RWPE2 (cell line): ENCODE results near the gene DTYMK.

Experiments
- ATAC-seq: fragments of 200-7000 bp; cut with Tn5 transposase; 3 replicates; pipeline ENCODE4 v1.9.1; 2021; ENCODE audit warnings: low read depth
- DNase-seq: peaks from one replicate; pipeline ENCODE4 v3.0.0-alpha.2; 2020; ENCODE audit warnings: low spot score
- H3K27ac ChIP-seq: fragments of 450-650 bp; 2 replicates; pipeline ENCODE4 v1.5.1; 2017; ENCODE audit warnings: mild to moderate bottlenecking; ENCODE audit not compliant: poor library complexity, severe bottlenecking
- H3K27me3 ChIP-seq: fragments of 250-450 bp; sonication (Bioruptor Pico); 2 replicates; pipeline ENCODE4 v1.5.1; 2021; ENCODE audit warnings: mild to moderate bottlenecking, moderate library complexity; ENCODE audit not compliant: insufficient read depth, poor library complexity, severe bottlenecking
- H3K36me3 ChIP-seq: fragments of 250-450 bp; sonication (Bioruptor Pico); 2 replicates; pipeline ENCODE4 v1.5.1; 2020; ENCODE audit warnings: low read depth, mild to moderate bottlenecking, moderate library complexity
- H3K4me1 ChIP-seq: fragments of 250-450 bp; sonication (Bioruptor Pico); 2 replicates; pipeline ENCODE4 v1.5.1; 2021; ENCODE audit warnings: mild to moderate bottlenecking, moderate library complexity; ENCODE audit not compliant: insufficient read depth, poor library complexity, severe bottlenecking
- H3K4me3 ChIP-seq: fragments of 250-450 bp; sonication (Bioruptor Pico); 2 replicates; pipeline ENCODE4 v1.5.1; 2021; ENCODE audit warnings: mild to moderate bottlenecking, moderate library complexity; ENCODE audit not compliant: severe bottlenecking
- H3K9me3 ChIP-seq: fragments of 250-450 bp; sonication (Bioruptor Pico); 2 replicates; pipeline ENCODE4 v1.5.1; 2021; ENCODE audit warnings: mild to moderate bottlenecking, moderate library complexity; ENCODE audit not compliant: severe bottlenecking
- CTCF ChIP-seq: fragments of 450-650 bp; IDR thresholded peaks from one replicate; pipeline ENCODE4 v1.5.1; 2017; ENCODE audit warnings: mild to moderate bottlenecking, moderate library complexity; ENCODE audit not compliant: poor library complexity, severe bottlenecking

DTYMK gene

GRCh38 chr2:241648453-241648852 is 38.2 kb downstream of the DTYMK start:
- ATAC-seq: no peak
- no peaks in the 10 kb centered on the region for H3K27me3 ChIP-seq

GRCh38 chr2:241645915-241646645 is 40.5 kb downstream of the DTYMK start:
- DNase-seq (no peak), ATAC-seq (no peak)
- H3K4me3 ChIP-seq: no peak overlapping the region
- H3K27me3 ChIP-seq: no peaks in the 10 kb centered on the region
- H3K9me3 ChIP-seq: no peaks in the 10 kb centered on the region
- no peak overlapping the region for H3K27ac ChIP-seq
- no peak for TF ChIP-seq CTCF
- H3K4me1 ChIP-seq: no peaks in the 10 kb centered on the region
- H3K36me3 ChIP-seq: peaks cover 17% of the 10 kb centered on the region

More at GRCh38 chr2:241648453-241648852, 38.2 kb downstream of the DTYMK start:
- no peaks in the 10 kb centered on the region for H3K4me1 ChIP-seq
- H3K36me3 ChIP-seq: peaks cover 27% of the 10 kb centered on the region
- no peak overlapping the region for H3K27ac ChIP-seq
- H3K9me3 ChIP-seq: no peaks in the 10 kb centered on the region
- no peak overlapping the region for H3K4me3 ChIP-seq
- TF ChIP-seq CTCF: no peak
- DNase-seq: no peak

GRCh38 chr2:241645056-241645914 is 41.3 kb downstream of the DTYMK start:
- no peaks in the 10 kb centered on the region for H3K27me3 ChIP-seq
- no peaks in the 10 kb centered on the region for H3K9me3 ChIP-seq
- no peak overlapping the region for H3K4me3 ChIP-seq
- DNase-seq (no peak), ATAC-seq (no peak)
- no peak overlapping the region for H3K27ac ChIP-seq
- H3K36me3 ChIP-seq: peaks cover 10% of the 10 kb centered on the region
- TF ChIP-seq CTCF: no peak
- no peaks in the 10 kb centered on the region for H3K4me1 ChIP-seq

- ATAC-seq: no peak
- H3K4me3 ChIP-seq: no peak overlapping the region
- no peak for TF ChIP-seq CTCF
Measured at GRCh38 chr2:241641631-241642030, 45.0 kb downstream of the DTYMK start.

More at GRCh38 chr2:241641631-241642030, 45.0 kb downstream of the DTYMK start:
- no peak overlapping the region for H3K27ac ChIP-seq
- peaks cover 7% of the 10 kb centered on the region for H3K4me1 ChIP-seq
- no peak for DNase-seq
- peaks cover 25% of the 10 kb centered on the region for H3K36me3 ChIP-seq
- no peaks in the 10 kb centered on the region for H3K9me3 ChIP-seq
- no peaks in the 10 kb centered on the region for H3K27me3 ChIP-seq
